ENCODE results near the gene TMEM178B.

Gene TMEM178B

DNA sequence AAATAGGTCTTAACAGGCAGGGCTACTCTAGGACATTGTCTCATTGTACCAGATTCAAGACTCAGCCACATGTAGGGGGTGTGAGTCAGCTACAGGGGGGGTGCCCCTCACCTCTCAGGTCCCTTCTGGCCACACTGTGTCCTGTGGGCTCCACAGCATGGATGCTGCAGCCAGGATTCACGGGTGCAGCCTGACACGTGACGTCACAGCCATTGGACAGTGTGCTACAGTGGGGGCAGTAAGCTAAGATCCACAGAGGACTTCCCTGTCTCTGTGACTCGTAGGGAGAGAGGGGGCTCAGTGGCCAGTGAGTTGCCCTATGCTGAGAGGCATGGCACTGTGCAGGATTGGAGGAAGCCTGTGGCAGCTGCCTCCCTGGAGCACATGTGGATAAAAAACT lies 77.9 kb downstream of the TMEM178B start:
- no peak overlapping the region for H3K4me3 ChIP-seq (ENCODE audit: low read depth, low read length)
- DNase-seq (ENCODE audit: low read depth), result no peak
- in situ Hi-C loops (cut with HindIII; ENCODE audit: low sequenced_read_pairs), result no loop called here
- TF ChIP-seq, protein P1, sequence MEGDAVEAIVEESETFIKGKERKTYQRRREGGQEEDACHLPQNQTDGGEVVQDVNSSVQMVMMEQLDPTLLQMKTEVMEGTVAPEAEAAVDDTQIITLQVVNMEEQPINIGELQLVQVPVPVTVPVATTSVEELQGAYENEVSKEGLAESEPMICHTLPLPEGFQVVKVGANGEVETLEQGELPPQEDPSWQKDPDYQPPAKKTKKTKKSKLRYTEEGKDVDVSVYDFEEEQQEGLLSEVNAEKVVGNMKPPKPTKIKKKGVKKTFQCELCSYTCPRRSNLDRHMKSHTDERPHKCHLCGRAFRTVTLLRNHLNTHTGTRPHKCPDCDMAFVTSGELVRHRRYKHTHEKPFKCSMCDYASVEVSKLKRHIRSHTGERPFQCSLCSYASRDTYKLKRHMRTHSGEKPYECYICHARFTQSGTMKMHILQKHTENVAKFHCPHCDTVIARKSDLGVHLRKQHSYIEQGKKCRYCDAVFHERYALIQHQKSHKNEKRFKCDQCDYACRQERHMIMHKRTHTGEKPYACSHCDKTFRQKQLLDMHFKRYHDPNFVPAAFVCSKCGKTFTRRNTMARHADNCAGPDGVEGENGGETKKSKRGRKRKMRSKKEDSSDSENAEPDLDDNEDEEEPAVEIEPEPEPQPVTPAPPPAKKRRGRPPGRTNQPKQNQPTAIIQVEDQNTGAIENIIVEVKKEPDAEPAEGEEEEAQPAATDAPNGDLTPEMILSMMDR (IDR thresholded peaks at IDR 0.05; ENCODE audit: low read depth, low read length, missing control alignments), result no peak

DNA sequence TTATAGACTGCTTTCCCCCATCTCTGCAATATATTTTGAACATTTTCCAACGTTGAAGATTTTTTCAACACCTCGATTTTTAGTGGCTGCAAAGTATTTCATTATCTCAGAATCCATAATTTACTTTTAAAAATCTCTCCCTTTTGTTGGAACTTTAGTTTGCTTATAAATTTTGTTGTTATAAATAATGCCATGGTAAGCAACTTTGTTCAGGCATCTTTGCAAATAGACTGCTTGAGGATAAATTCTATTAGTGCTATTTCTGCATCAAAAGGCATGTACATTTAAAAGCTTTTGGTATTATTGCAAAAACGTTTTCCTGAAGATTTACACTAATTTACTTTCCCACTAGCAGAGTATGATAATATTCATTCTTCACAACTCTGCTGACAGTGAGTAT lies 79.4 kb downstream of the TMEM178B start:
- TF ChIP-seq, protein P1 (IDR thresholded peaks at IDR 0.05; ENCODE audit: low read depth, low read length, missing control alignments), result no peak
- no peak overlapping the region for H3K4me3 ChIP-seq (ENCODE audit: low read depth, low read length)
- DNase-seq (ENCODE audit: low read depth), result no peak
- in situ Hi-C loops (cut with HindIII; ENCODE audit: low sequenced_read_pairs), result no loop called here

DNA sequence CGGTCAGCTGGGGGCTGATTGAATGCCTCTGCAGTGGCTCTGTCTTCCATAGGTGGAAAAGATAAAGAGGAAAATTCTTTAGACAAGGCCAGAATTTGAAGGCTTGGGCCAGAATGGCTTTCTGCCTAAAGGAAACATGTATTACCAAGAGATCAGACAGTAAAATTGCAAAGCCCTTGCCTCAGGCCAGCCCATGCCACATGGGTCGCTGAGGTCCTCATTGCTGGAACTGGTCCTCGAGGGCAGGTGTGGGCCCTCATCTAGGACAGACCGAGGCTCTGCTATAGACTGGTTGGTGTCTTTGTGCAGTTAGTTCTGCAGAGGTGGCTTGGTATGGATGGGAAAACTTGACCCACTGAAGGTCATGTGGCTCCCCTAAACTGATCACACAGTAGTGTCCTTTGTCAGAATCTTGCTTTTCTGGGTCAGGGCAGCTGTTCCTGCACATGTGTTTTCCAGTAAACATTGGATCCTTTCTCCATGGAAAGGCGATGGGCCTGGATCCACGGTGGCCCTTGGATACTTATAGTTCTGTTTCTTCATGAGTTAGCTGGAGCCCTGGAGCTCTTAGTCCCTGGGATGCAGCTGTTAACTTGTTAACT lies 80.4 kb downstream of the TMEM178B start:
- H3K4me3 ChIP-seq (ENCODE audit: low read depth, low read length), result no peak overlapping the region
- DNase-seq (ENCODE audit: low read depth), result no peak
- TF ChIP-seq, protein P1 (IDR thresholded peaks at IDR 0.05; ENCODE audit: low read depth, low read length, missing control alignments), result no peak
- in situ Hi-C loops (cut with HindIII; ENCODE audit: low sequenced_read_pairs), result no loop called here

DNA sequence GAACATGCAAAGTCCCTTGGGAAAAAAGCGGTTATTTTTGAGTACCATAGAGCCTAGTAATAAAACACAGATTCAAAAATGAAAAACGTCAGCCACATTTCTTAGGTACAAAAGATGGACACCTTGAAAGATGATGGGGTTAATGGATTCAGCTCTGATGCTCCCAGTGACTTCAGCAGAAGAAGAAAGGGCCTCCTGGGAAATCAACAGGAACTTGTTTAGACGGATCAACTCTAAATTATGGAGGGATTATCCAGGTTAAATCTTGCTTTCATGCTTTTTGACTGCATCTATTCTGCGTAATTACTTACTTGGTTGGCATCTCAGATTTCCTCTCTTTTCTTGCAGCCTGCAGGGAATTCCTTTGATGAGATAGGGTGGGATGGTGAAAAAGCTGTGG lies 82.5 kb downstream of the TMEM178B start:
- in situ Hi-C loops (cut with HindIII; ENCODE audit: low sequenced_read_pairs), result no loop called here
- TF ChIP-seq, protein P1 (IDR thresholded peaks at IDR 0.05; ENCODE audit: low read depth, low read length, missing control alignments), result no peak
- DNase-seq (ENCODE audit: low read depth), result no peak
- no peak overlapping the region for H3K4me3 ChIP-seq (ENCODE audit: low read depth, low read length)

DNA sequence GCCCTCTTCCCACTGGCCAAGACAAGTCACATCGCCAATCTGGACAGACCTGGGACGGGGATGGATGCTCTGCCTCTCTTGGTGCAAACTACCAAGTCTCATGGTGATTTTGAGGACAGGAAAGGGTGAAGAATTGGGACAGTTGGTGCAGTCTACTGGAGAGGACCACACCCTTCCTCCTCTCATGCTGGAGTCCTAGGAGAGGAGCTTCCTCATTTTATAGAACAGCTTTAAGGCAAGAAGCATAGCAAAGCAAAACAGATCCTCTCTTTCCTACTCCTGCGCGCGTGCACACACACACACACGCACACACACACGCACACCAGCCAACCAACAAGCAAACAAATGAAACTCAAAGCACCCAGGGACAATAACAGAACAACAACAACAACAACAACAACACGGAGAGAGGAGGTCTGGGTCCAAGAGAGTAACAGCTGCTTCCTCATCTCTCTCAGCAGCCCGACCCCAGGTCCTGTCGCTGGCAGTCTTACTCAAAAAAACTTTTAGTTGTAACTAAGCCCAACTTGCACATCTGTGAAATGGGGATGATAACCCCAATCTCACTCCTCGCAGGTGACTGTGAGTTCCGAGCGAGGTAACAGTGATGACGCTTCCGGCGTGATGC lies 83.4 kb downstream of the TMEM178B start:
- H3K4me3 ChIP-seq (ENCODE audit: low read depth, low read length), result no peak overlapping the region
- DNase-seq (ENCODE audit: low read depth), result no peak
- TF ChIP-seq, protein P1 (IDR thresholded peaks at IDR 0.05; ENCODE audit: low read depth, low read length, missing control alignments), result no peak
- in situ Hi-C loops (cut with HindIII; ENCODE audit: low sequenced_read_pairs), result no loop called here

DNA sequence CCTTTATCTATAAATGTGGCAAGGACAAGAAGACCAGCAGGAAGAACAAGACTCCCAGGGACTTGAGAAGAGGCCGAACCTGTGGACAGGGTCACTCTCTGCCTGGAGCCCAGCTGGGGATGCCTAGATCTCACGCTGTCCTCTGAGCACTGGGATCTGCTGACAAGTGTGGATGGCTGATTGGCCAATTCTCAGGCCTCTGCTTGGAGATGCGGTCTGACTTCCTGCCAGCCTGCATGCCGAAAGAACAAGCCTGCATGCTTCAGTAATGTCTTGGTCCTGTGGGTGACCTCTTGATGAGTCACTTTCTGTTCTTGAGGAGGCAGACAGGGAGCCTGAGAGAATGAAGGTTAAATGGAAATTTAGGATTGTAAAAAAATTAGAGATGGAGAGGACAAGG lies 84.7 kb downstream of the TMEM178B start:
- no peak overlapping the region for H3K4me3 ChIP-seq (ENCODE audit: low read depth, low read length)
- in situ Hi-C loops (cut with HindIII; ENCODE audit: low sequenced_read_pairs), result no loop called here
- TF ChIP-seq, protein P1 (IDR thresholded peaks at IDR 0.05; ENCODE audit: low read depth, low read length, missing control alignments), result no peak
- peak; percentile 99 for DNase-seq (ENCODE audit: low read depth)
